GM23338 (cell line): ENCODE data around the gene RASL11B. TPM values are rescaled to one million over a fixed set of nuclear protein-coding genes. Genes with fewer than 3 reads are reported as not detected.

Source experiments
- ATAC-seq: fragments of 200-7000 bp; cut with Tn5 transposase; 3 replicates; pipeline ENCODE4 v1.9.1; 2020
- DNase-seq: peaks from one replicate; pipeline ENCODE4 v3.0.0-alpha.2; 2015; ENCODE audit warnings: low spot score
- H2AFZ ChIP-seq: fragments of 200-600 bp; sonication (generic); 2 replicates; pipeline ENCODE4 v1.8.0; 2016; ENCODE audit warnings: antibody characterized with exemption, mild to moderate bottlenecking, moderate library complexity
- H3F3A ChIP-seq: fragments of 200-600 bp; sonication (generic); replicated peaks from 2 replicates; pipeline ENCODE4 v1.8.0; 2017; ENCODE audit warnings: antibody characterized with exemption, mixed run types, low read depth
- H3K27ac ChIP-seq: fragments of 200-600 bp; sonication (generic); 2 replicates; pipeline ENCODE4 v1.6.1; 2016; ENCODE audit warnings: low read depth
- H3K27me3 ChIP-seq: fragments of 200-600 bp; sonication (generic); 2 replicates; pipeline ENCODE4 v1.8.0; 2016; ENCODE audit warnings: mild to moderate bottlenecking, mixed run types, moderate library complexity; ENCODE audit not compliant: insufficient read depth
- H3K36me3 ChIP-seq: fragments of 200-600 bp; sonication (generic); 2 replicates; pipeline ENCODE4 v1.8.0; 2016; ENCODE audit warnings: mild to moderate bottlenecking; ENCODE audit not compliant: insufficient read depth
- H3K4me1 ChIP-seq: fragments of 200-600 bp; sonication (generic); 2 replicates; pipeline ENCODE4 v1.8.0; 2016; ENCODE audit warnings: mild to moderate bottlenecking, moderate library complexity; ENCODE audit not compliant: insufficient read depth
- H3K4me2 ChIP-seq: fragments of 200-600 bp; sonication (generic); 2 replicates; pipeline ENCODE4 v1.7.1; 2017; ENCODE audit warnings: mixed run types
- H3K4me3 ChIP-seq: fragments of 200-600 bp; sonication (generic); 2 replicates; pipeline ENCODE4 v1.6.1; 2016; ENCODE audit warnings: mixed run types
- H3K79me2 ChIP-seq: fragments of 200-600 bp; sonication (generic); replicated peaks from 2 replicates; pipeline ENCODE4 v1.8.0; 2017; ENCODE audit warnings: mild to moderate bottlenecking; ENCODE audit not compliant: insufficient read depth
- H3K9me2 ChIP-seq: fragments of 200-600 bp; sonication (generic); 2 replicates; pipeline ENCODE4 v1.8.0; 2017; ENCODE audit not compliant: insufficient read depth
- H4K20me1 ChIP-seq: fragments of 200-600 bp; sonication (generic); replicated peaks from 2 replicates; pipeline ENCODE4 v1.8.0; 2017; ENCODE audit warnings: mild to moderate bottlenecking; ENCODE audit not compliant: insufficient read depth
- H3K27ac Mint-ChIP-seq: 2 replicates; pipeline ENCODE4 v1.8.0; 2020; ENCODE audit warnings: inconsistent platforms, mild to moderate bottlenecking, moderate library complexity, mixed read lengths
- H3K27me3 Mint-ChIP-seq: 3 replicates; pipeline ENCODE4 v1.8.0; 2022; ENCODE audit warnings: low read depth, mild to moderate bottlenecking, moderate library complexity, mixed read lengths, inconsistent platforms; ENCODE audit not compliant: insufficient read depth, poor library complexity
- H3K36me3 Mint-ChIP-seq: 3 replicates; pipeline ENCODE4 v1.8.0; 2021; ENCODE audit warnings: low read depth, mild to moderate bottlenecking, inconsistent platforms, moderate library complexity, mixed read lengths
- H3K4me1 Mint-ChIP-seq: 3 replicates; pipeline ENCODE4 v1.8.0; 2020; ENCODE audit warnings: mild to moderate bottlenecking, inconsistent platforms, mixed read lengths
- H3K4me3 Mint-ChIP-seq: 3 replicates; pipeline ENCODE4 v1.8.0; 2021; ENCODE audit warnings: moderate library complexity, mild to moderate bottlenecking, inconsistent platforms, mixed read lengths
- H3K9me3 Mint-ChIP-seq: 3 replicates; pipeline ENCODE4 v1.8.0; 2020; ENCODE audit warnings: moderate library complexity, mild to moderate bottlenecking, inconsistent platforms, mixed read lengths
- CREB1 ChIP-seq: fragments of 250-450 bp; sonication (Bioruptor Pico); IDR thresholded peaks from 2 replicates; pipeline ENCODE4 v1.5.0; 2020; ENCODE audit warnings: low read depth, mild to moderate bottlenecking, moderate library complexity
- EZH2 ChIP-seq: fragments of 200-600 bp; sonication (generic); IDR thresholded peaks from one replicate; pipeline ENCODE4 v1.8.0; 2017; ENCODE audit warnings: antibody characterized with exemption, mild to moderate bottlenecking, low read depth; ENCODE audit not compliant: unreplicated experiment
- EZH2phosphoT487 ChIP-seq: fragments of 200-600 bp; sonication (generic); IDR thresholded peaks from one replicate; pipeline ENCODE4 v1.8.1; 2018; ENCODE audit warnings: antibody characterized with exemption; ENCODE audit not compliant: unreplicated experiment
- NANOG ChIP-seq: IDR thresholded peaks from 2 replicates; pipeline ENCODE4 v1.6.1; 2016; ENCODE audit warnings: antibody characterized with exemption, borderline replicate concordance
- POLR2AphosphoS5 ChIP-seq: IDR thresholded peaks from 2 replicates; pipeline ENCODE4 v1.6.1; 2016; ENCODE audit warnings: antibody characterized with exemption, low read depth
- ZNF114 ChIP-seq: fragments of 250-450 bp; sonication (Bioruptor Pico); IDR thresholded peaks from 2 replicates; pipeline ENCODE4 v1.5.0; 2020; ENCODE audit warnings: mild to moderate bottlenecking, moderate library complexity
- polyA plus RNA-seq: library from polyadenylated mRNA; unstranded; fragments of >200 nt; fragmentation: Nextera tagmentation; extraction: Ambion mirVana; gene quantifications from 2 replicates; pipeline ENCODE4 v1.2.1, GENCODE V29; 2016
- total RNA-seq: library from RNA; depleted of rRNA; stranded (reverse); fragments of >200 nt; shearing (Covaris generic); gene quantifications from 2 replicates; pipeline ENCODE4 v1.2.3, GENCODE V29; 2014
- TF ChIP-seq, protein P1 (sequence below): IDR thresholded peaks from one replicate; pipeline ENCODE4 v1.6.1; 2018; ENCODE audit warnings: antibody characterized with exemption; ENCODE audit not compliant: unreplicated experiment
- TF ChIP-seq, protein P2 (sequence below), 2 experiments: fragments of 200-600 bp in 1 of 2; sonication (generic) in 1 of 2; conservative IDR thresholded peaks; 2 replicates each; pipeline versions ENCODE4 v1.5.1 to v1.6.1; 2016 to 2017; ENCODE audit warnings: antibody characterized with exemption in 2 of 2, low read depth in 2 of 2, mild to moderate bottlenecking in 2 of 2, moderate library complexity in 1 of 2
- TF ChIP-seq, protein P3 (sequence below): fragments of 250-450 bp; sonication (Bioruptor Pico); IDR thresholded peaks from 2 replicates; pipeline ENCODE4 v1.5.0; 2020; ENCODE audit warnings: mild to moderate bottlenecking, moderate library complexity
- TF ChIP-seq, protein P4 (sequence below): IDR thresholded peaks from 2 replicates; pipeline ENCODE4 v1.6.1; 2016; ENCODE audit warnings: antibody characterized with exemption

Gene RASL11B
- total and polyA plus RNA-seq, 2 experiments from 2014 or later: 69.7 to 100.0 TPM

DNA sequence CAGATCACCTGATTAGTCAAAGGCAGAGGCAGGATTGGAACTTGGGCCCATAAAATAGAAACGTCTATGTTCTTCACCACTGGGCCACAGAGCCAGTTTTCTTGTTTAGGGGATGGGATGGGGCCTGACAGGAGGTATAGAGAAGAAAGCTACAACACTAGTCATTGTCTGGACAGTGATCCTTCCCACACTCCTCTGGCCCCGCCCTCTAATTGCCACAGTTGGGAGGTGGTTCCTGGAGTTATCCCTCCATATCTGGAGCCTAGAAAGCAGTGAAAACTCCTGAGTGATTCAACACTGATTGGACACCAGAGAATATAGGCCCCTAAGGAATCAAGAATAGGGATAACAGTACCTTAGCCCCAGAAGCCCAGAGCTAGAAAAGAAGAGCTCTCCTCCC lies 22.9 kb downstream of the RASL11B start:
- H3K9me3 Mint-ChIP-seq: peaks cover 32% of the 10 kb centered on the region
- H3K27me3 ChIP-seq: no peaks in the 10 kb centered on the region
- no peaks in the 10 kb centered on the region for H3F3A ChIP-seq
- H3K79me2 ChIP-seq: no peaks in the 10 kb centered on the region
- H3K36me3 Mint-ChIP-seq: peaks cover 39% of the 10 kb centered on the region
- no peak overlapping the region for H3K27ac ChIP-seq
- peaks cover 4% of the 10 kb centered on the region for H3K4me1 ChIP-seq
- no peak overlapping the region for H3K4me3 Mint-ChIP-seq
- H3K4me3 ChIP-seq: no peak overlapping the region
- no peak overlapping the region for H2AFZ ChIP-seq
- H3K27me3 Mint-ChIP-seq: peaks cover 4% of the 10 kb centered on the region
- DNase-seq (no peak), ATAC-seq (no peak)
- peaks cover 16% of the 10 kb centered on the region for H3K9me2 ChIP-seq
- H3K4me2 ChIP-seq: no peak overlapping the region
- H4K20me1 ChIP-seq: no peaks in the 10 kb centered on the region
- TF ChIP-seq ZNF114 (CRISPR knock-in tag): no peak
- no peaks in the 10 kb centered on the region for H3K36me3 ChIP-seq
- H3K4me1 Mint-ChIP-seq: peaks cover 10% of the 10 kb centered on the region
- H3K27ac Mint-ChIP-seq: no peak overlapping the region

DNA sequence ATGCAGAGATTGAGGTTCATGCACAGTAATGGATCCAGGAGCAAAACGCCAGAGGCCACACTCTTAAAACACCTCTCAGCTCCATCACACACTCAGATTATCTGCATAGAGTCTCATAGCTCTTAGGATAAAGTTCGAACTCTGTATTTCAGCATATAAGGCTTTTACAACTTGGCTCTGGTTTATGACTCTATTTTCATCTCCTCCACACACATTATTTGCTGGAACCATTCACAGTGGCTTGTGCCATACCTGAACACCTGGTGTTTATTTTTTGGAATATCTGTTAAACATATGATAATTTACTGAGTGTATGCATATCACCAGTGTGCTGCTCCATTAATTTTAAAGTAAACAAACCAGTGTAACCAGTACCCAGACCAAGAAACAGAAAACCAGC lies 27.2 kb downstream of the RASL11B start:
- Mint-ChIP-seq H3K9me3 (peaks cover 24% of the 10 kb centered on the region), H3K4me3 (no peak overlapping the region), H3K27ac (no peak overlapping the region), H3K36me3 (peaks cover 30% of the 10 kb centered on the region), H3K27me3 (peaks cover 5% of the 10 kb centered on the region), H3K4me1 (peaks cover 2% of the 10 kb centered on the region; the same call in 2 of the 3 replicates)
- Histone ChIP-seq H3F3A (no peaks in the 10 kb centered on the region), H4K20me1 (no peaks in the 10 kb centered on the region), H3K27ac (no peak overlapping the region), H3K27me3 (no peaks in the 10 kb centered on the region), H3K4me3 (no peak overlapping the region), H3K4me2 (no peak overlapping the region), H3K36me3 (no peaks in the 10 kb centered on the region), H3K4me1 (no peaks in the 10 kb centered on the region), H3K79me2 (no peaks in the 10 kb centered on the region), H2AFZ (no peak overlapping the region), H3K9me2 (peaks cover 22% of the 10 kb centered on the region)
- ATAC-seq: no peak
- no peak for DNase-seq
- TF ChIP-seq POLR2AphosphoS5 (no peak), NANOG (no peak), CREB1 (CRISPR knock-in tag) (no peak), ZNF114 (CRISPR knock-in tag) (no peak), EZH2phosphoT487 (no peak), EZH2 (no peak)
- TF ChIP-seq, protein P1, sequence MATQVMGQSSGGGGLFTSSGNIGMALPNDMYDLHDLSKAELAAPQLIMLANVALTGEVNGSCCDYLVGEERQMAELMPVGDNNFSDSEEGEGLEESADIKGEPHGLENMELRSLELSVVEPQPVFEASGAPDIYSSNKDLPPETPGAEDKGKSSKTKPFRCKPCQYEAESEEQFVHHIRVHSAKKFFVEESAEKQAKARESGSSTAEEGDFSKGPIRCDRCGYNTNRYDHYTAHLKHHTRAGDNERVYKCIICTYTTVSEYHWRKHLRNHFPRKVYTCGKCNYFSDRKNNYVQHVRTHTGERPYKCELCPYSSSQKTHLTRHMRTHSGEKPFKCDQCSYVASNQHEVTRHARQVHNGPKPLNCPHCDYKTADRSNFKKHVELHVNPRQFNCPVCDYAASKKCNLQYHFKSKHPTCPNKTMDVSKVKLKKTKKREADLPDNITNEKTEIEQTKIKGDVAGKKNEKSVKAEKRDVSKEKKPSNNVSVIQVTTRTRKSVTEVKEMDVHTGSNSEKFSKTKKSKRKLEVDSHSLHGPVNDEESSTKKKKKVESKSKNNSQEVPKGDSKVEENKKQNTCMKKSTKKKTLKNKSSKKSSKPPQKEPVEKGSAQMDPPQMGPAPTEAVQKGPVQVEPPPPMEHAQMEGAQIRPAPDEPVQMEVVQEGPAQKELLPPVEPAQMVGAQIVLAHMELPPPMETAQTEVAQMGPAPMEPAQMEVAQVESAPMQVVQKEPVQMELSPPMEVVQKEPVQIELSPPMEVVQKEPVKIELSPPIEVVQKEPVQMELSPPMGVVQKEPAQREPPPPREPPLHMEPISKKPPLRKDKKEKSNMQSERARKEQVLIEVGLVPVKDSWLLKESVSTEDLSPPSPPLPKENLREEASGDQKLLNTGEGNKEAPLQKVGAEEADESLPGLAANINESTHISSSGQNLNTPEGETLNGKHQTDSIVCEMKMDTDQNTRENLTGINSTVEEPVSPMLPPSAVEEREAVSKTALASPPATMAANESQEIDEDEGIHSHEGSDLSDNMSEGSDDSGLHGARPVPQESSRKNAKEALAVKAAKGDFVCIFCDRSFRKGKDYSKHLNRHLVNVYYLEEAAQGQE: no peak
- TF ChIP-seq, protein P2, sequence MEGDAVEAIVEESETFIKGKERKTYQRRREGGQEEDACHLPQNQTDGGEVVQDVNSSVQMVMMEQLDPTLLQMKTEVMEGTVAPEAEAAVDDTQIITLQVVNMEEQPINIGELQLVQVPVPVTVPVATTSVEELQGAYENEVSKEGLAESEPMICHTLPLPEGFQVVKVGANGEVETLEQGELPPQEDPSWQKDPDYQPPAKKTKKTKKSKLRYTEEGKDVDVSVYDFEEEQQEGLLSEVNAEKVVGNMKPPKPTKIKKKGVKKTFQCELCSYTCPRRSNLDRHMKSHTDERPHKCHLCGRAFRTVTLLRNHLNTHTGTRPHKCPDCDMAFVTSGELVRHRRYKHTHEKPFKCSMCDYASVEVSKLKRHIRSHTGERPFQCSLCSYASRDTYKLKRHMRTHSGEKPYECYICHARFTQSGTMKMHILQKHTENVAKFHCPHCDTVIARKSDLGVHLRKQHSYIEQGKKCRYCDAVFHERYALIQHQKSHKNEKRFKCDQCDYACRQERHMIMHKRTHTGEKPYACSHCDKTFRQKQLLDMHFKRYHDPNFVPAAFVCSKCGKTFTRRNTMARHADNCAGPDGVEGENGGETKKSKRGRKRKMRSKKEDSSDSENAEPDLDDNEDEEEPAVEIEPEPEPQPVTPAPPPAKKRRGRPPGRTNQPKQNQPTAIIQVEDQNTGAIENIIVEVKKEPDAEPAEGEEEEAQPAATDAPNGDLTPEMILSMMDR (conservative IDR thresholded peaks at IDR 0.05; ENCODE audit: low read depth in 2 of 2): no peak
- TF ChIP-seq, protein P3, sequence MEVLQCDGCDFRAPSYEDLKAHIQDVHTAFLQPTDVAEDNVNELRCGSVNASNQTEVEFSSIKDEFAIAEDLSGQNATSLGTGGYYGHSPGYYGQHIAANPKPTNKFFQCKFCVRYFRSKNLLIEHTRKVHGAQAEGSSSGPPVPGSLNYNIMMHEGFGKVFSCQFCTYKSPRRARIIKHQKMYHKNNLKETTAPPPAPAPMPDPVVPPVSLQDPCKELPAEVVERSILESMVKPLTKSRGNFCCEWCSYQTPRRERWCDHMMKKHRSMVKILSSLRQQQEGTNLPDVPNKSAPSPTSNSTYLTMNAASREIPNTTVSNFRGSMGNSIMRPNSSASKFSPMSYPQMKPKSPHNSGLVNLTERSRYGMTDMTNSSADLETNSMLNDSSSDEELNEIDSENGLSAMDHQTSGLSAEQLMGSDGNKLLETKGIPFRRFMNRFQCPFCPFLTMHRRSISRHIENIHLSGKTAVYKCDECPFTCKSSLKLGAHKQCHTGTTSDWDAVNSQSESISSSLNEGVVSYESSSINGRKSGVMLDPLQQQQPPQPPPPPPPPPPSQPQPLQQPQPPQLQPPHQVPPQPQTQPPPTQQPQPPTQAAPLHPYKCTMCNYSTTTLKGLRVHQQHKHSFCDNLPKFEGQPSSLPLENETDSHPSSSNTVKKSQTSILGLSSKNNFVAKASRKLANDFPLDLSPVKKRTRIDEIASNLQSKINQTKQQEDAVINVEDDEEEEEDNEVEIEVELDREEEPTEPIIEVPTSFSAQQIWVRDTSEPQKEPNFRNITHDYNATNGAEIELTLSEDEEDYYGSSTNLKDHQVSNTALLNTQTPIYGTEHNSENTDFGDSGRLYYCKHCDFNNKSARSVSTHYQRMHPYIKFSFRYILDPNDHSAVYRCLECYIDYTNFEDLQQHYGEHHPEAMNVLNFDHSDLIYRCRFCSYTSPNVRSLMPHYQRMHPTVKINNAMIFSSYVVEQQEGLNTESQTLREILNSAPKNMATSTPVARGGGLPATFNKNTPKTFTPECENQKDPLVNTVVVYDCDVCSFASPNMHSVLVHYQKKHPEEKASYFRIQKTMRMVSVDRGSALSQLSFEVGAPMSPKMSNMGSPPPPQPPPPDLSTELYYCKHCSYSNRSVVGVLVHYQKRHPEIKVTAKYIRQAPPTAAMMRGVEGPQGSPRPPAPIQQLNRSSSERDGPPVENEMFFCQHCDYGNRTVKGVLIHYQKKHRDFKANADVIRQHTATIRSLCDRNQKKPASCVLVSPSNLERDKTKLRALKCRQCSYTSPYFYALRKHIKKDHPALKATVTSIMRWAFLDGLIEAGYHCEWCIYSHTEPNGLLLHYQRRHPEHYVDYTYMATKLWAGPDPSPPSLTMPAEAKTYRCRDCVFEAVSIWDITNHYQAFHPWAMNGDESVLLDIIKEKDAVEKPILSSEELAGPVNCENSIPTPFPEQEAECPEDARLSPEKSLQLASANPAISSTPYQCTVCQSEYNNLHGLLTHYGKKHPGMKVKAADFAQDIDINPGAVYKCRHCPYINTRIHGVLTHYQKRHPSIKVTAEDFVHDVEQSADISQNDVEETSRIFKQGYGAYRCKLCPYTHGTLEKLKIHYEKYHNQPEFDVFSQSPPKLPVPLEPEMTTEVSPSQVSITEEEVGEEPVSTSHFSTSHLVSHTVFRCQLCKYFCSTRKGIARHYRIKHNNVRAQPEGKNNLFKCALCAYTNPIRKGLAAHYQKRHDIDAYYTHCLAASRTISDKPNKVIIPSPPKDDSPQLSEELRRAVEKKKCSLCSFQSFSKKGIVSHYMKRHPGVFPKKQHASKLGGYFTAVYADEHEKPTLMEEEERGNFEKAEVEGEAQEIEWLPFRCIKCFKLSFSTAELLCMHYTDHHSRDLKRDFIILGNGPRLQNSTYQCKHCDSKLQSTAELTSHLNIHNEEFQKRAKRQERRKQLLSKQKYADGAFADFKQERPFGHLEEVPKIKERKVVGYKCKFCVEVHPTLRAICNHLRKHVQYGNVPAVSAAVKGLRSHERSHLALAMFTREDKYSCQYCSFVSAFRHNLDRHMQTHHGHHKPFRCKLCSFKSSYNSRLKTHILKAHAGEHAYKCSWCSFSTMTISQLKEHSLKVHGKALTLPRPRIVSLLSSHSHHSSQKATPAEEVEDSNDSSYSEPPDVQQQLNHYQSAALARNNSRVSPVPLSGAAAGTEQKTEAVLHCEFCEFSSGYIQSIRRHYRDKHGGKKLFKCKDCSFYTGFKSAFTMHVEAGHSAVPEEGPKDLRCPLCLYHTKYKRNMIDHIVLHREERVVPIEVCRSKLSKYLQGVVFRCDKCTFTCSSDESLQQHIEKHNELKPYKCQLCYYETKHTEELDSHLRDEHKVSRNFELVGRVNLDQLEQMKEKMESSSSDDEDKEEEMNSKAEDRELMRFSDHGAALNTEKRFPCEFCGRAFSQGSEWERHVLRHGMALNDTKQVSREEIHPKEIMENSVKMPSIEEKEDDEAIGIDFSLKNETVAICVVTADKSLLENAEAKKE: no peak
- TF ChIP-seq, protein P4, sequence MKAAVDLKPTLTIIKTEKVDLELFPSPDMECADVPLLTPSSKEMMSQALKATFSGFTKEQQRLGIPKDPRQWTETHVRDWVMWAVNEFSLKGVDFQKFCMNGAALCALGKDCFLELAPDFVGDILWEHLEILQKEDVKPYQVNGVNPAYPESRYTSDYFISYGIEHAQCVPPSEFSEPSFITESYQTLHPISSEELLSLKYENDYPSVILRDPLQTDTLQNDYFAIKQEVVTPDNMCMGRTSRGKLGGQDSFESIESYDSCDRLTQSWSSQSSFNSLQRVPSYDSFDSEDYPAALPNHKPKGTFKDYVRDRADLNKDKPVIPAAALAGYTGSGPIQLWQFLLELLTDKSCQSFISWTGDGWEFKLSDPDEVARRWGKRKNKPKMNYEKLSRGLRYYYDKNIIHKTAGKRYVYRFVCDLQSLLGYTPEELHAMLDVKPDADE: no peak
